Hematopoietic multipotent progenitor cell treated with erythropoietin and hydrocortisone succinate and interleukin-3 and kit ligand, for 15 days (in vitro differentiated cells): ENCODE measurements around the gene ARHGAP27.

ENCODE experiments used
- DNase-seq: peaks from one replicate; pipeline ENCODE4 v3.0.0-alpha.2; 2015; ENCODE audit warnings: low spot score

The ARHGAP27 gene

GRCh38 chr17:45384047-45384788 is 48.5 kb downstream of the ARHGAP27 start:
- no peak for DNase-seq

GRCh38 chr17:45383003-45383402 is 49.7 kb downstream of the ARHGAP27 start:
- DNase-seq, result no peak

GRCh38 chr17:45382226-45382625 is 50.4 kb downstream of the ARHGAP27 start:
- no peak for DNase-seq

GRCh38 chr17:45380991-45381390 is 51.7 kb downstream of the ARHGAP27 start:
- DNase-seq, result no peak

DNA sequence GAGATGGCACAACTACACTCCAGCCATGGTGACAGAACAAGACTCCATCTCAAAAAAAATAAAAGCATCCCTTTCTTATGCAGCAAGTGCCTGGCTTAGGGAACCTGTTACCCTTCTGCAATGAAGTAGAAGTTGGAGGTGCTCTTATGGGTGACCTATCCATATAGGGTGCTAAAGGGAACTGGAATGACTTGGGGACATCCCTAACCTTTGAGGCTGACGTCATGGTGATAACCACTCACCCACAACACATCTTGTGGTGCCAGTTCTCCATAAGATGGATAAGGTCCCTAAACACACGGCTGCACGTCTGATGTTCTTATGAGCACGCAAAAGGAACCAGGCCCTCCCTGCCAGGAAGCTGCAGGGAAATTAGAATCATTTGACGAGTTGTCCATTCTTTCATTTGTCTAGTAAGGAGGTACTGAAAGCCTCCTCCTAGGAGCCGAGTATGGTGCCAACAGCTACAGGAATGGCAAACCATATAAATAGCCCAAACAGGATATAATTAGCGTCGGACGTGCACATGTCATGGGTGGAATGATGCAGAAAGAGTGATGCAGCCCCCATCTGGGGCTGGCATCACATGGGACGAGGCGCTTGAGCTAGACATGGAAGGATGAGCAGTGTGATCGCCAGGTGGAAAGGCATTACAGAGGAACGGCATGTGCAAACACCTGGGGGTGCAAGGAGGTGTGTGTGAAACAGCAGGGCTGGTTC is 52.5 kb downstream of the ARHGAP27 start:
- no peak for DNase-seq

DNA sequence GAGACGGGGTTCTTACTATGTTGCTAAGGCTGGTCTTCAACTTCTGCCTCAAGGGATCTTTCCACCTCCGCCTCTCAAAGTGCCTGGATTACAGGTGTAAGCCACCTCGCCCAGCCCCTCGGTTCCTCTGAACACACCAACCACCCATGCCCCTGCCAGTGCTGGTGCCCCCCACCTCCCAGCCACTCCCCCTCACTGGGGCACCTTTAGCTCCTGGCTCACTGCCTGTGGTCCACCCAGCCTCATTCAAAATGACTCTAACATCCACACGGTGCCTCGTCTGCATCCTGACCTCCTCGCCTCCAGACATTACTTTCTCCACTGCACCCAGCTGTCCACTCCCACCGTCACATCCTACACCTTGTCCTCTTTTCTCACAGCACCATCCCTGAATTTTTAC is 55.3 kb downstream of the ARHGAP27 start:
- DNase-seq, result no peak

GRCh38 chr17:45376171-45377005 is 56.3 kb downstream of the ARHGAP27 start:
- no peak for DNase-seq

- no peak for DNase-seq
Measured at GRCh38 chr17:45374501-45374900, 58.2 kb downstream of the ARHGAP27 start.

GRCh38 chr17:45372325-45372869 is 60.3 kb downstream of the ARHGAP27 start:
- no peak for DNase-seq

DNA sequence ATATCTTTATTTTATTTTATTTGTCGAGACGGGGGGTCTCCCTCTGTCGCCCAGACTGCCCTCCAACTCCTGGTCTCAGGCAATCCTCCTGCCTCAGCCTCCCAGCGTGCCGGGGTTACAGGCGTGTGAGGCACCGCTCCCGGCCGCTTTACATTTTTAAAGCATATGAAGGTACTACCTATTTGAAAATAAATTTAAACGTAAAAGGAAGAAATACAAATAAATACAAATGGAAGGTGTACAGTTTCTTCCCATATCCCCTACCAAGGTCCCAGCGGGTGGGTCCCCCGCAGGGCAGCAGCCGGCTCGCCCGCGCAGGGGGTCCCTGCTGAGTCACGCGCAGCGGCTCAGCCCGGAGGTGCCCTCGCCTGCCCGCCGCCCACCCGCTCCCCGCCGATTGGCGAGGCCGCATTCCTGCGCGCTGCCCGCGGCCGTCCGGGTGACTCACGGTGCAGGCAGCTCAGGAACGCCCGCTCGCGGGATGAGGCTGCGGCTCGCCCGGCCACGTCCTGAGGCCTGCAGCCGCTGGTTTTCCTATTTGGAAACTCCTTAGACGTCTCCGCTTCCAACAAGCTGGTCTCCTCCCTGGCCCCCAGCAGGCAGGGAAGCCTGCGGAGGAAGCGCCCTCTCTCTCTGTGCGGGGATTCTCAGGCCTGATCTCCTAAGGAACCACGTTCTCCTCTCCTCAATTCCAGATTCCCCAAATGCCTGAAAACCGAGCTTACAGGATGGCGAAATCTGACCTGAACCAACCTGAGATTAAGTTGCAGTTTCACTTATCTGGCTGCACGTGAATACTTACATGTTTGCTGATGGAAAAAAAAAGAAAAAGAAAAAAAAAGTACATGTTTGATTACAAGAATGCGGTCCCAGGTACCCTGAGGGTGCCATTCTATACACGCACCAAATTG is 61.0 kb downstream of the ARHGAP27 start:
- no peak for DNase-seq

GRCh38 chr17:45370949-45371413 is 61.7 kb downstream of the ARHGAP27 start:
- no peak for DNase-seq

GRCh38 chr17:45369421-45369820 is 63.2 kb downstream of the ARHGAP27 start:
- no peak for DNase-seq

DNA sequence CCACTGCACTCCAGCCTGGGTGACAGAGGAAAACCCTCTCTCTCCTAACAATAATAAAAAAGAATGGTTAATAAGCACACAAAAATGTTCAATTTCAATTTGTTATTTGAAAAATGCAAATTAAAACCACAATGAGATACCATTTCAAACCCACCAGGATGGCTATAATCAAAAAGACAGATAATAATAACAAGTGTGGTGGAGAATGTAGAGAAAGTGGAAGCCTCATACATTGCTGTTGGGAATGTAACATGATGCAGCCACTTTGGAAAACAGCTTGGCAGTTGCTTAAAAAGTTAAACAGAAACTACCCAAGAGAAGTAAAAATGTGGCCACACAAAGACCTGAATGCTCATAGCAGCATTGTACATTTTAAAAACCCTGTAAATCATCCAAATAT is 64.0 kb downstream of the ARHGAP27 start:
- DNase-seq, result no peak

DNA sequence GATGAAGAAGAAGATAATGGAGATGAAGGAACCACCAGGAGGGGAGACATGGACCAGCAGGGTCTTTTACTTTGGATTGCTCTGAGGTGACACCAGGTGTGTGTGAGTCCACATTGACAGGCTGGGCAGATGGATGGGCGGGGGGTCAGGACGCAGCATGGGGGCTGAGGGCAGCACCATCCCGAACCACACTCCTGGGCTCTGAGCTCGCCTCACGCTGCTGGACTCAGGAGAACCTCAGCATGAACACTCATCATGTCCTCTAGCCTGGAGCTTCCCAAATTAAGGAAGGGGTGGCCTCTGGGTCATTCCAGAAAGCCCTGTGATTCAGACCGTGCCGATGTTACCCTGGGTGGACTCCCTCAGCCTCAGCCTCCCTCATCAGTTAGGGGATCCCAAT is 65.5 kb downstream of the ARHGAP27 start:
- no peak for DNase-seq

GRCh38 chr17:45366691-45367090 is 66.0 kb downstream of the ARHGAP27 start:
- no peak for DNase-seq

DNA sequence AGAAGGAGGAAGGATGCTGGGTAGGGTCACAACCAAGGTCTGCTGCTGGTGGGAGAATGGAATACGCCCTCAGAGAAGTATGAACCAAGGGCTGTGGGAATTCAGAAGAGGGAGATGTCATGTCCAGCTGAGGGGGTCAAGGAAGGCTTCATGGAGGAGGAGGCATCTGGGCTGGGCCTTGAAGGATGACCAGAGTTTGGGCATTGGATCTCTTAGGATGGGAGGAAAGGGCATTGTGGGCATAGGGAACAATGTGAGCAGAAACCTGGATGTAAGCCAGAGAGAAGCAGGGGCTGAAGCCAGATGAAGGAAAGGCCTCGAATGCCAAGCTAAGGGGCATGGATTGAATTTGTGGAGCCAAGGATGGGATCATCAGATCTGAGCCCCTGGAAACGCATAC is 66.6 kb downstream of the ARHGAP27 start:
- DNase-seq, result no peak

- no peak for DNase-seq
Measured at GRCh38 chr17:45364531-45365390, 67.9 kb downstream of the ARHGAP27 start.

- DNase-seq, result no peak
Measured at GRCh38 chr17:45363498-45363897, 69.2 kb downstream of the ARHGAP27 start.

DNA sequence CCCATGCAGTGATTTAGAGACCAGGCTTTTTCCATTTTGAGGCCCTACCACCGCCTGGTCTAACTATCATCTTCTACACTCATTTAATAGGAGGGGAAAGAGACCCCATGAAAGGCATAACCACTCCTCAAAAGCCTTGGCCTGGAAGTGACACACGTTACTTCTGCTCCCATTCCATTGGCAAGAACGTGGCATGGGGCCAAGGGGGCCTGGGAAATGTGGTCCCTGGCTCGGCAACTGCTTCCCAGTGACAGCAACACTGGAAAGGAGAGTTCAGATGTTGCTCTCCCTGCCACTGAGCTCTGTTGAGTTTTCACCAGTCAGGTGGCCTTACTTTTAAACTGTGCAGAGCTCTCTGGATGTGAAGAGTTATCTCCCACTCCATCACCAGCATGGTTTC is 70.7 kb downstream of the ARHGAP27 start:
- DNase-seq, result no peak

- DNase-seq, result no peak
Measured at GRCh38 chr17:45361451-45361850, 71.2 kb downstream of the ARHGAP27 start.
